Measurements from ENCODE around the gene TMED1.

Gene TMED1

DNA sequence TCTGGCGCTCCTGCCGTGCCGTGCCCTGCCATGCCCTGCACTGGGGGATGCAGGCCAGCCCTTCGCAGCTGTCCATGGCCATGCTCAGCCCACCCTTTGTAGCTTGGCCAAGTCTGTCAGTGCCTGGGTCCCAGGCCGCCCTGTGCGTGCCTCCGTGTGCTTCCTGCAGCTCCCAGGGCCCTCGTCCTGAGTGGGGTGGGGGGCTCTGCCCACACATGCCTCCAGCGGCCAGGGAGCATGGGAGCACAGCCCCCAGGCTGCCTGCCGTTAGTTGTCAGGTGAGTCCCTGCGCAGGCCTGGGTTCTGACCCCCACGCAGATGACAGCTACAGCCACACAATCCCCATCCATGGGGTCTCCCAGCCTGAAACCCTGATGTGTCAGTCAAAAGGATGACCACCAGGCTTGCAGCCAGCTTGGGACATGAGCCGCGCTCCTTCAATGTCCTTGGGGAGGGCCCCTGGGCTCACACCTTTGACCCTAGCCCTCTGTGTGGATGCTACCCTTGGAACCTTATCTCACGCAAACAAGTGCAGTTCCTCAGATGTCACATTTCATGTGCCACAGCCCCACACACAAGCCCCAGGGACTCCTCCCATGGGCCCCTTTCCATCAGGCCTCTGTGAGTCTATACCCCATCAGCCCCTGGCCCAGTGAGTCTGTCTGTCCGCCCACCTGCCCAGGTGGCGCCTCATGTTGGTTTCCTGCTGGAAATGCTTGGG is 24.5 kb downstream of the TMED1 start:
- DNase-seq (ENCODE audit: low read depth, low spot score) = no peak

DNA sequence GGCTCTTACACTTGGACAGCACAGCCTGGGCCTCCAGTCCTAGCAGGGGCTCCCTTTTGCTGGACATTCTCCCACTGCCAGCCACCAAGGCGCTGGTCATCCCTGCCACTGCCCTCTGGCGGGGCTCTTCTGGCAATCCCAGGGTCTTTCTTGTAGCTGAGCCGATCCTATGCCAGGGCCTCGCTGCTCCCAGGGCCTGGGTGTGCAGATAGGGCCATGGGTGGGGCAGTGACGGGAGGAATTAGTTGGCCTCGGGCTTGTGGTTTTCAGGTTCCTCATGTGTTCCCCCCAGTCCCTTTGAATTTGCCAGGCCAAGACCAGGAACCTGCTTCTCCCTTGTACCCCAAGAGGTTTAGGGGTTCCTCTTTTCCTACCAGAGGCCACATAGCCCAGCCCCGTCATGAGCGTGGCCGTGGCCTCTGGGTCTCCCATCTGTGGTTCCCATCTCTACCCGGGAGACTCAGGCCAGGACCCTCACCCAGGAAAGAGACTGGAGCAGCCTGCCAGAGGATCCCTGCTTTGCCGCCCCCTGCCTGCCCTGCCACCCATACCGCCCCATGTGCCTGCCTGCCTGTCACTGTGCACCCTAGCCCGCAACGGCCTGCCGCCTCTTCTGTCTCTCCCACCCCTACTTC is 26.2 kb downstream of the TMED1 start:
- no peak for DNase-seq (ENCODE audit: low read depth, low spot score)

DNA sequence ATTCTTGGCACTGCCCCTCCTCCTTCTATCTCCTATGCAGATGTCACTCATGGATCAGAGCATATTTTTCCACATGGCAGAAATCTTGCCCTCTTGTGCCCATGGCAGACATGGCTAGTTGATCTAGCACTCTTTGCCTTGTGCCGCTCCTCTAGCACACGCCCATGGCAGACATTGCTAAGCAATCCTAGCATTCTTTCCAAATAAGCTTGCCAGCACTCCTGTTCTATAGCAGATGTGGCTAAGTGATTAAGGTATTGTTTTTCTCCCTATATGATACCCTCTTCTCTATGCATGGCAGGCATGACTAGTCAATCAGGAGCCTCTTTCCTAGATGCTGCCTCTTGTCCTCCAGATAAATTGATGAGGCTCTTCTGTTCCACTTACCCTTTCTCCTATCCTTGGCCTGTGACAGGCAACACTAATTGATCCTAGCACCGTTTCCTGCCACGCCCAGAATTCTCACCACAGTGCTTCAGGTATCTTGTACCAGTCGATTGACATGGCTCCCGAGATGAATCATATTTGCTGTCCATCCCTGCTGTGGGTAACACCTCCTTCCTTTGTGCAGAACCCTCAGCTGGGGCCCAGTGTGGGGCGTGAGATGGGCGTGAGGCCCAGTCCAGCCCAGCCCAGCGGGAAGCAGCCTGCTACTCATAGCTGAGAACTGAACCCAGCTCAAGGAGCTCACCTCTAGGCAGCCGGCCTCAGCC is 26.9 kb downstream of the TMED1 start:
- no peak for DNase-seq (ENCODE audit: low read depth, low spot score)

DNA sequence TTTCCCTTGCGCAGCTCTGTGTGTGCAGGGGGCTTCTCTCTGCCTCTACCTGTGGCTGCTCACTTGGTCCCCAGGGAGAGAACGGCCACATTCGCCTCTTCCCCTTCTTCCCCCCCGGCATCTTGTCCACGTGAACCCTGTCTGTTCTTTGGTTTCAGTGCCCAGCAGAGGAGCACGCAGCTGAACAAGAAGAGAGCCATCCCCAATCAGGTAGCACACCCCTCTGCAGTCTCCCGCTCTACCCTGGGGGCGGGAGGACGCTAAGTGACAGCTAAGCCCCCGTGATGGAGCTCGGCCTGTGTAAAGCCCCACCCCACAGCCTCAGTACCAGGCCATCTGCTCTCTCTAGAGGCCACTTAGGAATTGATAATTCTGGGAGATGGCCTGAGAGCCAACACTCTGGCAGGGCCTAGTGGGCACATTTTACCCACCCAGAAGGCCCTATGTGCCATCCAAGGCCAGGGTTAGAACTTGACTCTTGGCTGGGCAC is 30.2 kb downstream of the TMED1 start:
- DNase-seq (ENCODE audit: low read depth, low spot score) = no peak

DNA sequence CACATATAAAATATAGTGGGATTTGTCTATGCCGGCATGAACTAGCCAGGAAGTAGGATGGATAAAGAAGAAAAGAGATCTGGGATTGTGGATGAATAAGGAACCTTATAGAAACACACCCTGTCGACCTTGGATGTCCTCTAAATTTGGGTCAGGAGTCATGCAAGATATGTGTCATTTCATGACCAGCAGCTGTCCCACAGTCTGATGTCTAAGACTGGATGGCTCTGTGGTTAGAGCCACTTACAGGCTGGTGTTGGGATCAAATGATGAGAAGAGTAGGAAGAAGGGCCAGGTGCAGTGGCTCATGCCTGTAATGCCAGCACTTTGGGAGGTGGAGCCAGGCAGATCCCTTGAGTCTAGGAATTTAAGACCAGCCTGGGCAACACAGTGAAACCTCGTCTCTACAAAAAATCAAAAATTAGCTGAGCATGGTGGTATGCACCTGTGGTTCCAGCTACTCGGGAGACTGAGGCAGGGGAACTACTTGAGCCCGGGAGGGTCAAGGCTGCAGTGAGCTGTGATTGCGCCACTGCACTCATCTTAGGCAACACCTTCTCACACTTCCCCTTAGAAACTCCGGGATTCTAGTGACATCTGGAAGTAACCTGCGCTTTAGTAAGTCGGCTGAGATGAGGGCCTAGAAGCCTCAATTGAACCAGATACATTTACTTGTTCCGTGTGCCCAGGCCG is 30.8 kb downstream of the TMED1 start:
- no peak for DNase-seq (ENCODE audit: low read depth, low spot score)

DNA sequence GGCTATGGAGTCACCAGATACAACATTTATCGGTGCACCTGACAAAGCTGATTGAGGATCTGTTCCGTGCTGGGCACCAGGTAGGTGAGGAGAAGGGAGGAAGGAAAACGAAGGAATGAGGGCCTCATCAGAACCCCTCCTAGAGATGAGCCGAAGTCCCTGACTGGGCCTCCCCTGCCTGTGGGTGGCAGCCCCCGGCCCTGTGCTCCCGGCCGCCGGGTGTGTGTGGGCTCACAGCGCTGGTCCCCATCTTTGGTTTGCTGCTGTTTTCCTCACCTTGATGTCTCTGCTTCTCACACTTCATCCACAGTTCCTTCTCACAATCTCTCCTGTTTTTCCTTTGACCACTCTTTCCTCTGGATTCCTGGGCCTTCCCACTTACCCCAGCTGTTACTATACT is 32.8 kb downstream of the TMED1 start:
- no peak for DNase-seq (ENCODE audit: low read depth, low spot score)

DNA sequence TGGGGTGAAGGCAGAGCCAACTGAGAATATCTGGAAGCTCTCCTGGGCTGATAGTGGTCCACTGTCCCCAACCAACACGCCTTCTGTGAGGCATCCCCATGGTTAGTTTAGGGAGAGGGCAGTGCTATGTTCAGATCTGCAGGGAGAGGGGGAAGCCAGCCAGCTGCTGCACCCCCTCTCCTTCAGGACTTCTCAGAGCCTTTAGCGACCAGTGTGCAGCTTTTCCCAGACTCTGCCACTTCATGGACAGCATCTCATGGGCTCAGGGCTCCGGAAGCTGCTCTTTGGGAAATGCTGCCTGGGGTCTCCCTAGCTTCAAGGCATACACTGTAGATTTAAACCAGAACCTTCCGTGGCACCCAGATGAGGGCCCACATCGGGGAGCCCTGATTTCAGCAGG is 33.5 kb downstream of the TMED1 start:
- DNase-seq (ENCODE audit: low read depth, low spot score) = no peak

DNA sequence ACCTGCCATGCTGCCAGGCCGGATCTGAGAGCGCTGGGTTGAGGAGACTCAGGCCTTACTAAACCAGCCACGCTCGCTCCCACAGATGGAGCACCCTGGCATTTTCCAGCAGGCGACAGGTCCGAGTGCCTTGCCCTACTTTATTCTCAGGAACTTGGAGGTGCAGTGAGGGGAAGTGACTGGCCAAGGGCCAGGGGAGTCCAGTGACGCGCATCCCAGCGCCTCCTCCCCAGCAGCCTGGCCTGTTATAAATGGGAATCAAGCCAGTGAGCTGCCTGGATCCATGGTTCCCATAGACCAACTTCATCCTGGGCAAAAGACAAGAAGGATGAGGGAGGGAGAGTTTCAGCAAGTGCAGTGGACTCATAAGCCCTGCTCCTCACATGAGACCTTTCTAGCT is 35.5 kb downstream of the TMED1 start:
- no peak for DNase-seq (ENCODE audit: low read depth, low spot score)

DNA sequence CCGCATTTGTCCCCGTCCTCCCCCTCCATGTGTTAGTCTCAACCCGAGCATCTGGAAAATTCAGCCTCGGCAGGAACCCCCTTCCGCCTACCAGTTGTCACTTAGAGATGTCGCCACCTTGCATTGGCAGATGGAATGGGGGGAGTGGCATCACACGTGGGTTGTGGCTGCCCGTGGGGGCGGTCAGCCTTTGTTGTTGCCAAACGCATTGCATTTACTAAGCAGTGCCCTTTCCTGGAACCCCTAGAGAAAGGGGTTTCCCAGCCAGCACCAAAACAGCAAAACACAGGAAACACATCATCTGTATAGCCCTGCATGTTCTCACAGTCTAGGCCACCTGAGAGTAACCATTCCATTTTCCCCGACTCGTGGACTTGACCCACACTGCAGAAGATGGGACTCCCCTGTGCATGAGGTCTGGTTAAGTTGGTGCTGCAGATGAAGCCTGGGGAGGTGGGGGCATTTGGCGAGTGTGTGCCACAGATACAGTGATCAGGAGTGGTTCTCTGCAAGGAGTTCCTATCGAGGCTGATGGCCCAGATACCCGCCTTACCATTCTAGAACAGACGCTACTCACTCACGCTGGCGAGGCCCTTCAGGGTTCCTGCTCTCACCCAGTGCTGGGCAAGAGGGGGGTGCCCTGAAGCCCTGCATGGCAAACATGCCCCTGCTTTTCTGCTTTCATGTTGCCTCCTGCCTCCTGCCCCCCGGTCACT is 38.3 kb downstream of the TMED1 start:
- peak; percentile 70 for DNase-seq (ENCODE audit: low read depth, low spot score)

DNA sequence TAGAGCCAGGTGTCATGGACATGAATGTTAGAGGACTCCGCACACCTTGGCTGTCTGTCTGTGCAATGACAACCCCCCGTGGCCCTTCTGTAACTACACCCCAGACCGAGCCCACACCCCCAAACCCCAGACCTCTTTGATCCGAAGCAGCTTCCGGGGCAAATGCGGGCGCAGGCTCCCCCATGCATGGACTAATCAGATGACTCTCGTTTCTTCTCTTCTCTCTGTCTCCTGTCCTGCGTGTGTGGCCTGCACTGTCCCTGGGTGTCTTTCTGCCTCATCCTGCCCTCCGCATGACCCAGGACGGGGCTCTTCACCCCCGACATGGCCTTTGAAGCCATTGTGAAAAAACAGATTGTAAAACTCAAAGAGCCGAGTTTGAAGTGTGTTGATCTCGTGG is 38.9 kb downstream of the TMED1 start:
- DNase-seq (ENCODE audit: low read depth, low spot score) = no peak

DNA sequence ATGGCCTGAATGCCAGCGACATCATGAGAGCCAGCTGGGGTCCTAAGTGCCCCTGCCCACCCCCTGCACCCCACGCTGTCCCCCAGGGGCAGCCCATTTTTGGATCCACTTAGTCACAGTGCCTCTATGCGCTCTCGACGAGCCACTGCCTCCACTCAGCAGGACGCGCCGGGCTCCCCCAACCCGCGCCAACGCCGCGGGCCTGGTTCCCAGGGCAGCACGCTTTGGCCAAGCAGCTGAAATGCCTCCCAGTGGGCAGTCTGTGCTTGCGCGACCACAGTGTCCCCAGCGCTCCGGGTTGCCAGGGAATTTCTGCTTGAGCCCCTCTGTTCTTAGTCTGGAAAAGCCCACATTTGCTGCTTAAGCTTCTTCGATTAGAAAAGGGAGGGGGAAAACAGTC is 39.4 kb downstream of the TMED1 start:
- no peak for DNase-seq (ENCODE audit: low read depth, low spot score)

DNA sequence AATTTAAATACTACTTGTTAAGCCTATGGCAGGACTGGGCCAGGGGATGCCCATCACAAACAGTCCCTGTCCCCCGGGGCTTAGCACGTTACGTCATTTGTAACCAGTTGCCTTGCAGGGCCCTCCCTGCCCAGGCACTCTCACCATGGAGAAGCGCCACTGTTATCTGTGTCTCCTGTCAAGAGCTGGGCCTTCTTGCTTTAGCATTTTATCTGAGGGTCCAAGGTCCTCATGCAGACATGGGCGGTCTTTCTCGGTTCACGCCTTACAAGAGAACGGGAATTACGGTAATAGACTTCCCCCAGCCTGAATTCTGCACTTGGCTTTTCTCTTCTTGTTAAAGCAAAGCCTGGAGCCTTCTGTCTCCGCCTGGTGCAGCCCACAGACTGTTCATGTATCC is 46.1 kb downstream of the TMED1 start:
- no peak for DNase-seq (ENCODE audit: low read depth, low spot score)

DNA sequence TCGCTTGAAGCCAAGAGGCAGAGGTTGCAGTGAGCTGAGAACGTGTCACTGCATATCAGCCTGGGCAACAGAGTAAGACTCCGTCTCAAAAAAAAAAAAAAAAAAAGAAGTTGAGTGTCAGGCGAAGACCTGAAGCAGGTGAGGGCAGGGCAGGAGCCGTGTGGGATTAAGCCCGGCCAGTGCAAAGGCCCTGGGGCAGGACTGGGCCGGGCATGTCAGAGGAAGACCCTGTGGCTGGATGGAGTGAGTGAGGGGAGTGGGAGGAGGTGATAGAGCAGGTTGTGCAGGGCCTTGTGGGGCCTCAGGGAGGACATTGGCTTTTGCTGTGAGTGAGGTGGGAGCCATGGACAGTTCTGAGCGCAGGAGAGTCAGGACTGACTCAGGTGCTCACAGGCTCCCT is 47.9 kb downstream of the TMED1 start:
- DNase-seq (ENCODE audit: low read depth, low spot score) = no peak

DNA sequence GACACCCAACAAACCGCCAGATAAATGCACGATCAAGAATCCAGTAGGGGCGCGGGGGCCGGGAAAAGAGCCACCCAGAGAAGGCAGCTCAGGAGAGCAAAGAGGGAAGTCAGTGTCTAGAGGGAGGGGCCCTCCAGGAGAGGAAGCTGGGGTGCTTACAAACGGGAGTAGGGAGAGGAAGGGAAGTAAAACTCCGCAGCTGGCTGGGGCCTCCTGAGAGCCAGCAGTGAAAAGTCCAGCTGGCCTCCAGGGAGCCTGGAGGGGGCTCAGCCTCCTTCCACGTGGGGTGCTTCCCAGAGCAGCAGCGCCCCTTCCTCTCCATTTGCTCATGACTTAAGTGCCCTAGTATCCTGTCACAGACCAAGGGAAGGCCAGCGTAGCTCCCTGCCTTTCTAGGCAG is 51.8 kb downstream of the TMED1 start:
- no peak for DNase-seq (ENCODE audit: low read depth, low spot score)

DNA sequence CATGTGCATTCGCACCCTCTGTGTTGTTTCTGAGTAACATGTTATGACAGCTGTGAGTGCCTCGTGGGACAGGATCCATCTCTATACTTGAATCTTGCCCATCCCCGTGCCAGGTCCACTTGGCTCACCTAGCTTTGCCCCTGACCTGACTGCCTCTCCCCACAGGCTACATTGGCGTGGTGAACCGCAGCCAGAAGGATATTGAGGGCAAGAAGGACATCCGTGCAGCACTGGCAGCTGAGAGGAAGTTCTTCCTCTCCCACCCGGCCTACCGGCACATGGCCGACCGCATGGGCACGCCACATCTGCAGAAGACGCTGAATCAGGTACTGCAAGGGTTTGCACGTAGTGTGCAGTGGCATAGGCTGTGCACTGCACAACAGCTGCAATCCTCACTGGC is 53.2 kb downstream of the TMED1 start:
- DNase-seq (ENCODE audit: low read depth, low spot score) = no peak
